NT2/D1 (cell line): ENCODE data around the gene PKN1.

Source experiments
- SUZ12 ChIP-seq: IDR thresholded peaks from 2 replicates; pipeline ENCODE4 v1.6.1; 2011; ENCODE audit not compliant: insufficient read length, insufficient read depth; ENCODE audit errors: extremely low read depth
- YY1 ChIP-seq: IDR thresholded peaks from 2 replicates; pipeline ENCODE4 v1.6.1; 2011; ENCODE audit not compliant: insufficient read length, insufficient read depth

- TF ChIP-seq YY1 (no peak), SUZ12 (no peak)
These were observed 23.7 kb upstream of the PKN1 start for GRCh38 chr19:14409146-14410023.
